GM19023 (cell line): ENCODE measurements around the gene GDAP1L1.
"Not testable (repeated sequence)": the region's sequence is repeated elsewhere in the genome, so short reads cannot be mapped to it uniquely, and the experiment has no call there.

Experiments used
- ATAC-seq: cut with Tn5 transposase; IDR thresholded peaks from one replicate; pipeline ENCODE4 v1.9.1; 2021; ENCODE audit warnings: mild to moderate bottlenecking, moderate library complexity; ENCODE audit not compliant: unreplicated experiment

GDAP1L1 gene

GRCh38 chr20:44219170-44219730, 27.9 kb upstream of the GDAP1L1 start:
- ATAC-seq, result no peak

- ATAC-seq, result no peak
These were observed 27.3 kb upstream of the GDAP1L1 start for GRCh38 chr20:44219791-44220190.

GRCh38 chr20:44221368-44221954, 25.6 kb upstream of the GDAP1L1 start:
- no peak for ATAC-seq

DNA sequence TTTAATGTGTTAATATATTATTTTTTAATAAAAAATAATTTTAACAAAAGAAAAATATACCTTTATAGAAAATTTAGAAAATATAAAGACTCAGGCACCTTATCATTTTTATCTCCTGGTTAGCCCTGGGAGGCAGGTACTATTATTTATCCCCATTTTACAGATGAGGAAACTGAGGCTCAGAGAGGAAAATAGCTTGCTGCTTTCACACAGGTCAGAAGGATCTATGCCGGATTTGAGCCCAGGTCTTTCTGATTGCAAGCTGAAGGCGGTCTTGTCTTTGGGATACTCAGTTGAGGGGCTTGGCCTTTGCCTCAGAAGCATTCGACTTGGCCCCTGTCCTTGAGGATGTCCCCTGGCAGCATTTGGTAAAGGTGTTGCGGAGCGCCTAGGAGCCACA, 25.1 kb upstream of the GDAP1L1 start:
- no peak for ATAC-seq

DNA sequence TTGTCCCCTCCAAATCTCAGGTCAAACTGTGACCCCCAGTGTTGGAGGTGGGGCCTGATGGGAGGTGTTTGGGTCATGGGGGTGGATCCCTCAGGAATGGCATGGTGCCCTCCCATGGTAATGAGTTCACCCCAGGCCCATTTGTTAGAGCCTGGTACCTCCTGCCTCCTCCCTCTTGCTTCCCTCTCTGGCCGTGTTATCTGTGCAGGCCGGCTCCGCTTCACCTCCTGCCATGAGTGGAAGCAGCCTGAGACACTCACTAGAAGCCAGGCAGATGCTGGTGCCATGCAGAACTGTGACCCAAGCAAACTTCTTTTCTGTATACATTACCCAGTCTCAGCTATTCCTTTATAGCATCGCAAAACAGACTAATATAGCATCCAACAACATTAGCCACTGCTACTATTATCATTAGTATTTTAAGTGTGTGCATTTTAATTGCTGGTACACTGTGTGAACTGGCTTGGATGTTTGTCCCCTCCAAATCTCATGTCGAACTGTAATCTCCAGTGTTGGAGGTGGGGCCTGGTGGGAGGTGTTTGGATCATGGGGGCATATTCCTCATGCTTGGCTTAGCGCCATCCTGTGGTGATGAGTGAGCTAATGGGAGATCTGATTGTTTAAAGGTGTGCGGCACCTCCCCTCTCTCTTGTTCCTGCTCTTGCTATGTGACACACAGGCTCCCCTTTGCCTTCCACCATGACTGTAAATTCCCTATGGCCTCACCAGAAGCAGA, 24.3 kb upstream of the GDAP1L1 start:
- ATAC-seq, result no peak

DNA sequence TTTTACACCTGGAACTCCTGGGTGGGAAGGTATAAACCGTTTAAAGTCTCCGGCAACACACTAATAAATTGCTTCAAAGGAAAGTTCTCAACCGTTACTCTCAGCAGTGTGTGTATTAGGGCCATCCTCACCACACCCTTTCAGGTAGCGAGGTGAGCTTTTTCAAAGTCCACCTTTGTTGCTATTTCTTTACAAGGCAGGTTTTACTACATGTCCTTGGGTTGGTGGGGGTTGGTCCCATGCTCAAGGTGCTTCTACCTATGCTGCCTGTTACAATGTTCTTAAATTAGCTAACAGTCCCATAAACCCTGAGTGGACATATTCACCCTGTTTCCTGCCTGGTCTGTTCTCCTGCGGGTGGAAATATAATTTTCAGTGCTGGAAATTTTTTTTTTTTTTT, 23.4 kb upstream of the GDAP1L1 start:
- no peak for ATAC-seq

- ATAC-seq, result no peak
These were observed 22.5 kb upstream of the GDAP1L1 start for GRCh38 chr20:44224637-44225036.

GRCh38 chr20:44228465-44229258, 18.4 kb upstream of the GDAP1L1 start:
- ATAC-seq, result no peak

DNA sequence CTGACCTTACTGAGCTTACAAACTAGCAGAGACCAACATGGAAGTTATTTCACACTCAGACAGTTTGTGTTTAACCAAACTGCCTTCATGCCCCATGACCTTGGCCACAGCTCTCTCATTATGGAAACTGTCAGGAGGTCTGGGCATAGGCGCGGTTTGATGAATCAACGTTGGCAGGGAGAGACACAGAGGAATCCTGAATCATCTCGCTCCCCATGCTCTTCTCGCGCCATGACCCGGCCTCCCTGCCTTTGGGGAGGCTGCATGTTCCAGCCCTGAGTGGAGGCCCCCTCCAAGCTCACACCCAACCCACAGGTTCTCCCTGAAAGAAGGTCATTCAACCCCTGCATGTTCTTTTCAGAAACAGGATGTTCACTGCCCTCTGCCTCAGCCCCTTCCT, 15.9 kb upstream of the GDAP1L1 start:
- no peak for ATAC-seq

- no peak for ATAC-seq
These were observed 15.2 kb upstream of the GDAP1L1 start for GRCh38 chr20:44231713-44232468.

- not testable (repeated sequence) for ATAC-seq
These were observed 14.6 kb upstream of the GDAP1L1 start for GRCh38 chr20:44232469-44232856.

GRCh38 chr20:44233436-44234016, 13.6 kb upstream of the GDAP1L1 start:
- ATAC-seq, result no peak

GRCh38 chr20:44234566-44235317, 12.4 kb upstream of the GDAP1L1 start:
- no peak for ATAC-seq

DNA sequence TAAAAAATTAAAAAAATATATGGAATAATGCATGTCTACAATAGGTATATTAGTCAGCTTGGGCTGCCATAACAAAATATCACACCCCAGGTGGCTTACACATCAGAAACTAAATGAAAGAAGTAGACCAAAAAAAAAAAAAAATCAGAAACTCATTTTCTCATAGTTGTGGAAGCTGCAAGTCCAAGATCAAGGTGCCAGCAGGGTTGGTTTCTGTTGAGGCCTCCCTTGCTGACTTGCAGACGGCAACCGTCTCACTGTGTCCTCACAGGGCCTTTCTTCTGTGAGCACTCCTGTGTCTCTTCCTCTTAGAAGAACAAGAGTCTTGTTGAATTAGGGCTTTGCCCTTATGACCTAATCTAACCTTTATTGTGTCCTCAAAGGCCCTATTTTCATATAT, 11.4 kb upstream of the GDAP1L1 start:
- no peak for ATAC-seq

DNA sequence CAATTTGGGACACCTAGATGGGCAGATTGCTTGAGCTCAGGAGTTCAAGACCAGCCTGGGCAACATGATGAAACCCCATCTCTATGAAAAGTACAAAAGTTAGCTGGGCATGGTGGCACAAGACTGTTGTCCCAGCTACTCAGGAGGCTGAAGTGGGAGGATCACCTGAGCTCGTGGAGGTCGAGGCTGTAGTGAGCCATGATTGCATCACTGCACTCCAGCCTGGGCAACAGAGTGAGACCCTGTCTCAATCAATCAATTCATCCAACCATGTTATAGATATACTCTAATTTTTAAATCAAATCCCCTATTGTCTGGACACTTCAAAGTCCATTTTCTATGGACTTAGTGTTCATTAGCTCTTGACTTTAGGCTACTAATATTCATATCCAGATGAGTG, 10.3 kb upstream of the GDAP1L1 start:
- not testable (repeated sequence) for ATAC-seq

GRCh38 chr20:44241796-44242195, 5.3 kb upstream of the GDAP1L1 start:
- no peak for ATAC-seq

- no peak for ATAC-seq
These were observed 1.1 kb upstream of the GDAP1L1 start for GRCh38 chr20:44245977-44246376.

- ATAC-seq, result no peak
These were observed 690 bp downstream of the GDAP1L1 start for GRCh38 chr20:44247586-44248409.

- no peak for ATAC-seq
These were observed 1.3 kb downstream of the GDAP1L1 start for GRCh38 chr20:44248410-44248759.
